Measurements from ENCODE around the gene MTHFD1L.

Gene MTHFD1L

GRCh38 chr6:151073701-151074100 is 208.2 kb downstream of the MTHFD1L start:
- no peaks in the 10 kb centered on the region for H3K79me2 ChIP-seq
- no peaks in the 10 kb centered on the region for H3K27me3 ChIP-seq (ENCODE audit: control insufficient read depth, insufficient read depth, low read length)
- H3K4me1 ChIP-seq, result peaks cover 2% of the 10 kb centered on the region
- no peak overlapping the region for H3K9ac ChIP-seq
- no peaks in the 10 kb centered on the region for H3K9me3 ChIP-seq (ENCODE audit: control insufficient read depth, low read length)
- H2AFZ ChIP-seq, result no peak overlapping the region
- H3K4me3 ChIP-seq (ENCODE audit: low read depth, low read length), result no peak overlapping the region
- H3K27ac ChIP-seq, result no peak overlapping the region
- no peak overlapping the region for H3K4me2 ChIP-seq (ENCODE audit: low read length)
- no peak for TF ChIP-seq CTCF (IDR thresholded peaks at IDR 0.05)
- no peaks in the 10 kb centered on the region for H3K36me3 ChIP-seq (ENCODE audit: control insufficient read depth, insufficient read depth, low read length)

GRCh38 chr6:151075005-151075404 is 209.5 kb downstream of the MTHFD1L start:
- Histone ChIP-seq H3K27me3 (ENCODE audit: control insufficient read depth, insufficient read depth, low read length) (no peaks in the 10 kb centered on the region), H3K4me2 (ENCODE audit: low read length) (no peak overlapping the region), H3K79me2 (no peaks in the 10 kb centered on the region), H2AFZ (no peak overlapping the region), H3K4me1 (no peaks in the 10 kb centered on the region), H3K4me3 (ENCODE audit: low read depth, low read length) (no peak overlapping the region), H3K36me3 (ENCODE audit: control insufficient read depth, insufficient read depth, low read length) (no peaks in the 10 kb centered on the region), H3K9ac (no peak overlapping the region), H3K27ac (no peak overlapping the region), H3K9me3 (ENCODE audit: control insufficient read depth, low read length) (no peaks in the 10 kb centered on the region)
- no peak for TF ChIP-seq CTCF (IDR thresholded peaks at IDR 0.05)

- TF ChIP-seq CTCF (IDR thresholded peaks at IDR 0.05), result no peak
- no peaks in the 10 kb centered on the region for H3K4me1 ChIP-seq
- H2AFZ ChIP-seq, result no peak overlapping the region
- no peaks in the 10 kb centered on the region for H3K27me3 ChIP-seq (ENCODE audit: control insufficient read depth, insufficient read depth, low read length)
- H3K27ac ChIP-seq, result no peak overlapping the region
- H3K4me2 ChIP-seq (ENCODE audit: low read length), result no peak overlapping the region
- H3K4me3 ChIP-seq (ENCODE audit: low read depth, low read length), result no peak overlapping the region
- no peak overlapping the region for H3K9ac ChIP-seq
- H3K9me3 ChIP-seq (ENCODE audit: control insufficient read depth, low read length), result no peaks in the 10 kb centered on the region
- no peaks in the 10 kb centered on the region for H3K79me2 ChIP-seq
- H3K36me3 ChIP-seq (ENCODE audit: control insufficient read depth, insufficient read depth, low read length), result no peaks in the 10 kb centered on the region
Measured at GRCh38 chr6:151075527-151075926, 210.0 kb downstream of the MTHFD1L start.

- Histone ChIP-seq H3K9me3 (ENCODE audit: control insufficient read depth, low read length) (no peaks in the 10 kb centered on the region), H3K36me3 (ENCODE audit: control insufficient read depth, insufficient read depth, low read length) (no peaks in the 10 kb centered on the region), H3K4me3 (ENCODE audit: low read depth, low read length) (no peak overlapping the region), H3K9ac (no peak overlapping the region), H3K4me1 (no peaks in the 10 kb centered on the region), H2AFZ (no peak overlapping the region), H3K4me2 (ENCODE audit: low read length) (no peak overlapping the region), H3K27me3 (ENCODE audit: control insufficient read depth, insufficient read depth, low read length) (no peaks in the 10 kb centered on the region), H3K27ac (no peak overlapping the region), H3K79me2 (no peaks in the 10 kb centered on the region)
- TF ChIP-seq CTCF (IDR thresholded peaks at IDR 0.05), result no peak
Measured at GRCh38 chr6:151075930-151076555, 210.5 kb downstream of the MTHFD1L start.

DNA sequence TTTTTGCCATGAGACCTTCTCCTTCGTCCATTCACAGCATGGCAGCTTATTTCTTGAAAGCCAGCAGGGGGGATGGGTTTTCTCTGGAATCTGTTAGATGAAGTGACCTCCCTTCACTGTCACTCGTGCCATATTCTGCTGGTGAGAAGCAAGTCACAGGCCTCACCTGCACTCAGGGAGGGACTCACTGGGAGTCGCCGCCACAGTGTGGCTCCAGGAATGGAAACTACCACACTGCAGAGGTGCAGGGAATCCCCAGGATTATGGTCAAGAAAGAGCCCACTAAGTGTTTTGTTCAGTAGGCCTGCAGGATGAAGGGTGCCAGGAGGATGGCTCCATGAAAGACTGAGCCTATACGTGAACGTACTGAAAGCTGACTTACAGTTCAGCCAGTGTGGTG is 213.2 kb downstream of the MTHFD1L start:
- no peak for TF ChIP-seq CTCF (IDR thresholded peaks at IDR 0.05)

More for the DNA sequence above, 213.2 kb downstream of the MTHFD1L start:
- Histone ChIP-seq H3K4me2 (ENCODE audit: low read length) (no peak overlapping the region), H3K79me2 (no peaks in the 10 kb centered on the region), H3K9me3 (ENCODE audit: control insufficient read depth, low read length) (no peaks in the 10 kb centered on the region), H3K9ac (no peak overlapping the region), H3K27ac (no peak overlapping the region), H3K4me1 (no peaks in the 10 kb centered on the region), H2AFZ (no peak overlapping the region), H3K4me3 (ENCODE audit: low read depth, low read length) (no peak overlapping the region), H3K27me3 (ENCODE audit: control insufficient read depth, insufficient read depth, low read length) (no peaks in the 10 kb centered on the region), H3K36me3 (ENCODE audit: control insufficient read depth, insufficient read depth, low read length) (no peaks in the 10 kb centered on the region)

Data from parathyroid adenoma (tissue), 2 donors.